Osteocyte (in vitro differentiated cells): ENCODE data around the gene ROBO2. TPM values are rescaled to one million over a fixed set of nuclear protein-coding genes. Genes with fewer than 3 reads are reported as not detected.

ENCODE experiments used
- DNase-seq: peaks from one replicate; pipeline ENCODE4 v3.0.0; 2021; ENCODE audit warnings: mixed read lengths; ENCODE audit not compliant: unreplicated experiment; ENCODE audit errors: extremely low spot score
- H3K27ac Mint-ChIP-seq: one replicate; pipeline ENCODE4 v1.8.0; 2021; ENCODE audit warnings: mild to moderate bottlenecking, mixed read lengths; ENCODE audit not compliant: unreplicated experiment
- H3K27me3 Mint-ChIP-seq: one replicate; pipeline ENCODE4 v1.8.0; 2021; ENCODE audit warnings: mixed read lengths; ENCODE audit not compliant: unreplicated experiment
- H3K36me3 Mint-ChIP-seq: one replicate; pipeline ENCODE4 v1.8.0; 2021; ENCODE audit warnings: mixed read lengths; ENCODE audit not compliant: unreplicated experiment
- H3K4me1 Mint-ChIP-seq: one replicate; pipeline ENCODE4 v1.8.0; 2021; ENCODE audit warnings: mixed read lengths; ENCODE audit not compliant: unreplicated experiment
- H3K4me3 Mint-ChIP-seq: one replicate; pipeline ENCODE4 v1.8.0; 2021; ENCODE audit warnings: mild to moderate bottlenecking, moderate library complexity, mixed read lengths; ENCODE audit not compliant: unreplicated experiment
- H3K9me3 Mint-ChIP-seq: one replicate; pipeline ENCODE4 v1.8.0; 2021; ENCODE audit warnings: mixed read lengths; ENCODE audit not compliant: unreplicated experiment
- total RNA-seq: library from RNA; stranded (reverse); gene quantifications from 2 replicates; pipeline ENCODE4 v1.2.1, GENCODE V29; 2021
- TF ChIP-seq, protein P1 (sequence below): fragments of 200-600 bp; sonication (generic); IDR thresholded peaks from 2 replicates; pipeline ENCODE4 v1.5.0; 2021; ENCODE audit warnings: antibody characterized with exemption, mild to moderate bottlenecking, moderate library complexity

ROBO2 gene
- total RNA-seq, 1 donor from 2014 or later = 18.4 TPM

DNA sequence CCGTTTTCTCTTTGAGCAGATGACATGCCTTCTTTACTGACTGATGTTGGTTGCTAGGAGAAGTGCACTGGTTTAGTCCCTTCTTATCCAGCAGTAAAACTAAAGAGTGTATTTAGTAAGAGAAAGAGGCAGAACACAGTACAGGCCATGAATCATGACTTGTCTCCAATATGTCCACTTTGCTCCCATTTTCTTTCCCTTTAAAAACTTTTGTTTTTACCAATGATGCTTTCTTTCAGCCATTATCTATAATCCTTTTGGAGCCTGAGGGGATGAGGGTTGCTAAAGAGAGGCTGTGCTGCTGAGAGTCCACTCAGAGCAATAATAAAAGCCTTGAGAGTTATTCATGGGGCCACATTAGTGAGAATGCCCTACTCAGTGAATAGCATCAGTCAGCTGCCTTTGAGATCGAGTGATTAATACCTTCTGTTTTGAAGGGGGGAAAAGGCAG is 12.2 kb downstream of the ROBO2 start:
- peak overlapping the region; percentile 74 for H3K27ac Mint-ChIP-seq
- DNase-seq = no peak
- no peaks in the 10 kb centered on the region for H3K9me3 Mint-ChIP-seq
- H3K27me3 Mint-ChIP-seq = no peaks in the 10 kb centered on the region
- TF ChIP-seq, protein P1, sequence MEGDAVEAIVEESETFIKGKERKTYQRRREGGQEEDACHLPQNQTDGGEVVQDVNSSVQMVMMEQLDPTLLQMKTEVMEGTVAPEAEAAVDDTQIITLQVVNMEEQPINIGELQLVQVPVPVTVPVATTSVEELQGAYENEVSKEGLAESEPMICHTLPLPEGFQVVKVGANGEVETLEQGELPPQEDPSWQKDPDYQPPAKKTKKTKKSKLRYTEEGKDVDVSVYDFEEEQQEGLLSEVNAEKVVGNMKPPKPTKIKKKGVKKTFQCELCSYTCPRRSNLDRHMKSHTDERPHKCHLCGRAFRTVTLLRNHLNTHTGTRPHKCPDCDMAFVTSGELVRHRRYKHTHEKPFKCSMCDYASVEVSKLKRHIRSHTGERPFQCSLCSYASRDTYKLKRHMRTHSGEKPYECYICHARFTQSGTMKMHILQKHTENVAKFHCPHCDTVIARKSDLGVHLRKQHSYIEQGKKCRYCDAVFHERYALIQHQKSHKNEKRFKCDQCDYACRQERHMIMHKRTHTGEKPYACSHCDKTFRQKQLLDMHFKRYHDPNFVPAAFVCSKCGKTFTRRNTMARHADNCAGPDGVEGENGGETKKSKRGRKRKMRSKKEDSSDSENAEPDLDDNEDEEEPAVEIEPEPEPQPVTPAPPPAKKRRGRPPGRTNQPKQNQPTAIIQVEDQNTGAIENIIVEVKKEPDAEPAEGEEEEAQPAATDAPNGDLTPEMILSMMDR = no peak
- H3K36me3 Mint-ChIP-seq = no peaks in the 10 kb centered on the region
- H3K4me1 Mint-ChIP-seq = peaks cover 30% of the 10 kb centered on the region
- peak overlapping the region; percentile 7 for H3K4me3 Mint-ChIP-seq

DNA sequence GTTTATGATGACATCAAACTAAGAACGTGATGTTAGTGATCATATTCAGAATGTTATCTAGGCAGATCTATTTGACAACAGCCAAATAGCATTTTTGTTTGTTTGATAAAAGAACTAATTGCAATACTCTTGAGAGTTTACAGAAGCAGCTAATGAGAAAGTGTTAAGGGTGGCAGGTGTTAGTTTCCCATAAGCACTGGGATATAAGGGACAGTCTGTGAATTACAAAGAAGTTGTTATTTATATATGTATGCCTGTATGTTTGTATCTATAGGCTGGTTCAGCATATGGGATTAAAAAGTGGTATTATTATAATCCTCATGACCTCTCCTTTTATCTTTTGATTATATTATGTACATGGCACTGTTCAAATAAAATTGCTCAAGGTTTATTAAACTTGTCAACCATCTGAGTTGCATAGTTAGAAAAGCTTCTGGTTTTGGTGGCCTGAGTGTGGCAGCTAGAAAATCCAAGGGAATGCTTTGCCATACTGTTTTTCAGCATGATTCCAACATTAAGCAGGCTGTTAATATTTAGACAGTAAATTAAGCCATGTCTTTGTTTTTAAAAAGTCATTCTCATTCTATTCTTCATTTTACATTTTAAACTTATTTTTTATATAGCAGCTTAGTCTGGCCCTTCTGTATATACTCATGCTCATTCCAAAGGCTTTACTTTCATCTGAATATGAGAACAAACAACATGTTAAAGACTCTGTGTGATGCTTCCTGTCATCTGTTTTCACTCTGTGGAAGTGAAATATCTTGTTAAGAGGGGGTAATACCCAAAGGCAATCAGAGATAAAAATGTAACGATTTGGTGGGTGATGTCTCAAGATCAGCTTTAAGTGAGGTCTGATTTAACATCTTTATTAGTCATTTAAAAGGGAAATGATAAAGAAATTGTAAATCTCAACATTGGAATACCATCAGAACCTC is 13.1 kb downstream of the ROBO2 start:
- H3K4me1 Mint-ChIP-seq = peaks cover 30% of the 10 kb centered on the region
- no peak overlapping the region for H3K4me3 Mint-ChIP-seq
- no peaks in the 10 kb centered on the region for H3K36me3 Mint-ChIP-seq
- no peaks in the 10 kb centered on the region for H3K27me3 Mint-ChIP-seq
- no peak for DNase-seq
- no peaks in the 10 kb centered on the region for H3K9me3 Mint-ChIP-seq
- TF ChIP-seq, protein P1 = no peak
- H3K27ac Mint-ChIP-seq = peak overlapping the region; percentile 74

DNA sequence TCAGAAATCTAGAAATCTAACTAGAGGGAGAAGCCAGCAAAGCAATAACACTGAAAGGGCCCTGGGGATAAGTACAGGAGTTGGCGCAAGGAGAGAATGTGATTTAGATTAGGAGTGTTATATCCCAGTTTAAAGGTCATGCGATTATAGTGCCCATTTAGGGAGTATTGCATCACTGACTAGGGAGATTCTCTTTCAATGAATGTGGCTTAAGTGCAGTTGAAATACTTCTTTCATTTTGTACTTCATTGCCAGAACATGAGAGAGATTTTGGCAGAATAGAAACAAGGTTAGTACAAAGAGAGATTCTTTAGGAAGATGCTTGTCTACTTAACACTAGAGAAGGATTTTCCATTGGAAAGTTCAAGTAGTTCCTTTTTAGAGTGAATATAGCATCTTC is 13.9 kb downstream of the ROBO2 start:
- TF ChIP-seq, protein P1 = no peak
- Mint-ChIP-seq H3K4me3 (no peak overlapping the region), H3K4me1 (peaks cover 30% of the 10 kb centered on the region)

DNA sequence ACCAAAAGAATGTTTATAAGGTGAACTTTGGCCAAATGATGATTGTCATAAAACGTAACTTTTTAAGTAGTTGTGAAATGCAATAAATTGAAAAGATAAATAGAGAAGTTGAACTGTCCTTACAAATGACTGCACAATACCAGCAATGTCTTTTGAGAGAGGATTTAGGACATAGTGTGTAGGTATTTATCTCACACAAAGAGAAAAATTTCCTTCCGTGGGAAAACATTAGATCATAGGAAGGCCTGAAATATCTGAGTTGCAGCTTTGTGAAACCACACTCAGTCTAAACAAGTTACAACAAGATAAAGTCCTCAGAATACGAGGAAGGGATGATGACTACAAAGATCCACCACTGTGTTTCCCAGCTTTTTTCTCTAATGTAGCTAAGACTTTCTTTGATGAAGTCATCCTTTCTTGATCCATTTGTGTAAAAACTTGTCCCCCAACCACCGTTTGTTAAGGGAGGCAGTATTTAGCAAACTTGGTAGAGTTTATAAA is 16.0 kb downstream of the ROBO2 start:
- Mint-ChIP-seq H3K4me1 (peaks cover 30% of the 10 kb centered on the region), H3K36me3 (no peaks in the 10 kb centered on the region), H3K27me3 (no peaks in the 10 kb centered on the region), H3K27ac (no peak overlapping the region), H3K4me3 (no peak overlapping the region), H3K9me3 (no peaks in the 10 kb centered on the region)
- no peak for DNase-seq
- TF ChIP-seq, protein P1 = no peak

More for the DNA sequence above, 13.9 kb downstream of the ROBO2 start:
- Mint-ChIP-seq H3K36me3 (no peaks in the 10 kb centered on the region), H3K9me3 (no peaks in the 10 kb centered on the region), H3K27me3 (no peaks in the 10 kb centered on the region), H3K27ac (peak overlapping the region; percentile 74)
- no peak for DNase-seq

DNA sequence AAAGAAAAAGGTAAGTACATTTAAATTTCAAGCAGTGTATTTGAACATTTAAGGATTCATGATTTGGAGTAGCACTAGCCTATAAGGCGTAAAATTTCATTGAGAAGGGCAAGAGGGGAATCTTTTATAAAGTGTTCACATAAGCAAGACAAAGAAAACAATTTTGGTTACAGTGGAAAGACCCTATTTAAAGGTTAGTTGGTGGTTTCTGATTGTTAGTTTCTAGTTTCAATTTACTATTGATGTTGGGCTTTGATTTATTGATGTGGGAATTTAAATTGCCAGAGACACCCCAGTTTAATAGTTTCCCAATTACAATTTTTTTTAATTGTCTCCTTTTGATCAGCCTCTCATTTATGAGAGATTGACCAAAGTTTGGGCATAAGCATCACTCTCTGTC is 19.5 kb downstream of the ROBO2 start:
- DNase-seq = no peak
- TF ChIP-seq, protein P1 = no peak
- Mint-ChIP-seq H3K27ac (no peak overlapping the region), H3K4me1 (peaks cover 4% of the 10 kb centered on the region), H3K4me3 (no peak overlapping the region), H3K36me3 (peaks cover 2% of the 10 kb centered on the region), H3K27me3 (no peaks in the 10 kb centered on the region), H3K9me3 (peaks cover 11% of the 10 kb centered on the region)
